Occipital lobe (tissue), 2 donors: ENCODE data around the gene ADSL. TPM values are rescaled to one million over a fixed set of nuclear protein-coding genes. Genes with fewer than 3 reads are reported as not detected.

Experiments used
- DNase-seq: peaks from one replicate; lab custom pipeline; 2025; lab: John Stamatoyannopoulos, UW
- total RNA-seq: library from RNA; depleted of rRNA; stranded (reverse); fragments of >200 nt; gene quantifications from one replicate; pipeline ENCODE4 v1.2.3, GENCODE V29; 2014

ADSL gene
- total RNA-seq, 1 donor from 2014 or later: 48.2 TPM

- DNase-seq: no peak
These were observed 58.2 kb downstream of the ADSL start for GRCh38 chr22:40404251-40405177.

- no peak for DNase-seq
These were observed 59.1 kb downstream of the ADSL start for GRCh38 chr22:40405178-40406062.

- no peak for DNase-seq
These were observed 60.0 kb downstream of the ADSL start for GRCh38 chr22:40406063-40406890.

GRCh38 chr22:40407021-40407761 is 60.9 kb downstream of the ADSL start:
- no peak for DNase-seq

- DNase-seq: no peak
These were observed 61.8 kb downstream of the ADSL start for GRCh38 chr22:40407831-40408717.

- DNase-seq: no peak
These were observed 62.7 kb downstream of the ADSL start for GRCh38 chr22:40408718-40409612.

GRCh38 chr22:40409613-40410113 is 63.4 kb downstream of the ADSL start:
- DNase-seq: no peak

- DNase-seq: no peak
These were observed 64.0 kb downstream of the ADSL start for GRCh38 chr22:40410272-40410671.

GRCh38 chr22:40410731-40411505 is 64.6 kb downstream of the ADSL start:
- DNase-seq: no peak

- no peak for DNase-seq
These were observed 65.2 kb downstream of the ADSL start for GRCh38 chr22:40411506-40411861.

- DNase-seq: no peak
These were observed 66.1 kb downstream of the ADSL start for GRCh38 chr22:40412441-40412840.

- DNase-seq: no peak
These were observed 67.6 kb downstream of the ADSL start for GRCh38 chr22:40413873-40414272.

GRCh38 chr22:40414311-40414710 is 68.0 kb downstream of the ADSL start:
- no peak for DNase-seq

GRCh38 chr22:40414838-40415505 is 68.7 kb downstream of the ADSL start:
- DNase-seq: no peak

GRCh38 chr22:40415531-40416266 is 69.4 kb downstream of the ADSL start:
- DNase-seq: no peak

GRCh38 chr22:40416267-40416570 is 69.9 kb downstream of the ADSL start:
- no peak for DNase-seq

- no peak for DNase-seq
These were observed 70.3 kb downstream of the ADSL start for GRCh38 chr22:40416636-40417035.
